EL (cell line): ENCODE data around the gene AP1S1.

Experiments used
- DNase-seq: peaks from one replicate; pipeline ENCODE4 v3.0.0-alpha.2; 2016

The AP1S1 gene

DNA sequence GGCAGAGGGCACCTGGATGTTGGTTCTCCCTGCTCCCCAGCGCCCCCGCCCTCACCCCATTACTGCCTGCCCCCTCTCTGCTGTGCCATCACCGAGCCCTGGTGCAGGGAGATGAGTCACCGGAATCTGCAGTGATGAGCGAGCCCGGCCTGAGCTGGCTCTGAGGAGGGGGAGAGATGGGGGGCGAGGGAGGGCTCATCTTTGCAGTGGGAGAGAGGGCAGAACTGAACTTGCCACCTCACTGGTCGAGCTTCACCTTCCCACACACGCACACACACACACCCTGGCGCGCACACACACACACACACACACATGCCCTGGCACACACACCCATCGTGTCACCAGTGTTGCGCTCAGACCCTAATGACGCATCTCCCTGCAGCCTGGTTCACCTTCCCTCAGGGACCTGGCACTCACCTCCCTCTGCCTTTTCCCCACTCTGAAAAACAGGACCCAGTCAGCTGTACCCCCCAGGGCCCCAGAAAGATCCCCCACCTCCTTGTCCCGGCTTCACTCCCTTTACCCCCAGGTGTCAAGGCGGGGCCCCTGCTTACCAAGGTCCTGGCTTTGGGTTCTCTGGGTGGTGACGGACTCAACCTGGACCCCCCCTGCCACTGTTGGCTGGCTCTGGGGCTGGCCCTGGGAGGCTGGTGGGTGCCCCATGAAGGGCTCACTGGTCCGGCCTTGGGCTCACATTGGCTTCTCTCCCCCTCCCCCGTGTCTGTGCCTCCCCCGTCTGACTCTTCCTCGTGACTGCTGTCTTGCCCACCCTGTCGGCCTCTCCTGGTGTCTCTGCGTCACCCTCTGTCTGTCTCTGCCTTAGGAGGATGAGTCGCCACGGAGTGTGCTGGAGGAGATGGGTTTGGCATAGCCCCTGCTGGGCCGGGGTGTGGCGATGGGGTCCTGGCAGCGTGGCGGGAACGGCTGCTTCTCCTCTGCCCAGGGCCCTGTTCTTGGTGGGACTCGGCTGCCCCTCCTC is 5.7 kb downstream of the AP1S1 start:
- peak; percentile 55 for DNase-seq

DNA sequence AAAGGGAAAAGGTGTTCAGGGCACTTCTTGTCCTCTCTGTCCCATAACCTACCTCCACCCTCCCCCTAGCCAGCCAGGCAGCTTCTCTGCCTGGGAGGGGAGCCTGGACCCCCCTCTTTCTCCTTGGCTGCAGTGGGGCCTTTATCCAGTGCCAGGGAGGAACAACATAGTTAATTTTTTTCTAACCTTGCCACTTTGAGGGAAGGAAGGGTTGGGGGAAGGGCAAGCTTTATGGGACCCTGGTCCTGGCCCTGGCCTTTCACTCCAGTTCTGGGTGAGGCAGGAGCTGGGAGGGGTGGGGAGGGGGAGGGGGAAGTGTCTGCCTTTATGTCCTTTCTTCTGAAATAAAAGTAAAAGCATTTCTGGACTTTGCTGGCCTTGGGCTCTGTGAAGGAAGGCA is 6.6 kb downstream of the AP1S1 start:
- no peak for DNase-seq

DNA sequence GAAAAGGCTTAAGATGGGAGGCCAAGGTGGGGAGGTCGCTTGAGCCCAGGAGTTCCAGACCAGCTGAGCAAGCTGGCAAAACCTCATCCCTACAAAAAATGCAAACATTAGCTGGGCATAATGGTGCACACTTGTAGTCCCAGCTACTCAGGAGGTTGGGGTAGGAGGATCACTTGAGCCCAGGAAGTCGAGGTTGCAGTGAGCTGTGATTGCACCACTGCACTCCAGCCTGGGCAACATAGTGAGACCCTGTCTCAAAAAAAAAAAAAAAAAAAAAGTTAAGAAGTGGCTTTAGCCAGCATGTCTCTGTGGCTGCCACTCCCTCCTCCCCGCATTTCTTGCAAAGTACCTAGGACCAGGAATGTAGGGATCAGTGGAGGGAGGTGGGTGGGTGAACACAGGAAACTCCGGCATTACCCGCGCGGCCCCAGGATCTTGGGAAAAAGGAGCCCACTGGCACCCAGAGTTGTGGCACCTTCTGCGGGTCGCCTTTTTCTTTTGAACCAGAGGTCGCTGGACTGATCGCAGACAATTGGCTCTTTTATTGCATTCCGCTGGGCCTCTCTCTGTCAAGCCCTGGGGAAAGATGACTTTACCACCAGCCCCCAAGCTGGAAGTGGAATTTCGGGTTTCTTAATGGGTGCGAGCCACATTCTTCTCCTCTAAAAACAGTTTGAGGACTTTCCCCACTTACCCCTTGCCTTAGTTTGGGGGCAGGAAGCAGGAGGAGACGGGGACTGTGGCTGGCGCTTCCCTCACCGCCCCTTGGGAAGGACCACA is 7.6 kb downstream of the AP1S1 start:
- no peak for DNase-seq

GRCh38 chr7:101162551-101163278 is 8.4 kb downstream of the AP1S1 start:
- peak; percentile 68 for DNase-seq

DNA sequence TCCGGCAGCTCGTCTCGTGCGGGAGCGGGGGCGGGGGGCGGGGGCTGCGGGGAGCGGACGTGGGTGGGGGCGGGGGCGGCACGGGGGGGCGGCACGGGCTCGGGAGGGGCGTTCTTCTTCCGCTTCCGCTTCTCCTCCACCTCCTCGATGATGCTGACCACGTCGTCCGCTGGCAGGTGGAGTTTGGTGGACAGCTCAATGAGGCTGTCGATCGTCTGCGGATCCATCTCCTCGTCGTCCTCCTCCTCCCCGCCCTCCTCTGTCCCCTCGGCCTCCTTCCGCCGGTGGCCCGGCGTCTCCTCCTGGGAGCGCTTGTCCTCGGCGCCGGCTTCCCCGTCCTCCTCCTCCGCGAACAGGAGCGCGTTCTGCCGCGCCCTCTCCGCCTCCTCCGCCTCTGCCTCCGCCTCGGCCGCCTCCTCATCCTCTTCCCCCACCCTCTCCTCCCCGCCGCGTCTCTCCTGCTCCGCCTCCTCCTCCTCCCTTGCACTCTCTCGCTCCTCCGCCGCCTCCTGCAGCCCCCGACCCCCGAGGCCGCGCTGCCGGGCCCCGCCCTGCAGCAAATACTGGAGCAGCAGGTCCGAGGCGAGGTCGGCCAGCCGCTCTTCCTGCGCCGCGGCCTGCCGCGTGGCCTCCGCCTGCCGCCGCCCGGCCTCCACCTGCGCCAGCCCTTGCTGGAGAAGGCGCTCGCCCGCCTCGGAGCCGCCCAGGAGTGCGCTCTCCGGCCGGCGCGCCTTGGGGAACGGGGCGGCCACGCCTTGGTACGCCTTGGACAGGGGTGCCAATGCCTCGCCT is 9.2 kb downstream of the AP1S1 start:
- DNase-seq: peak; percentile 38

DNA sequence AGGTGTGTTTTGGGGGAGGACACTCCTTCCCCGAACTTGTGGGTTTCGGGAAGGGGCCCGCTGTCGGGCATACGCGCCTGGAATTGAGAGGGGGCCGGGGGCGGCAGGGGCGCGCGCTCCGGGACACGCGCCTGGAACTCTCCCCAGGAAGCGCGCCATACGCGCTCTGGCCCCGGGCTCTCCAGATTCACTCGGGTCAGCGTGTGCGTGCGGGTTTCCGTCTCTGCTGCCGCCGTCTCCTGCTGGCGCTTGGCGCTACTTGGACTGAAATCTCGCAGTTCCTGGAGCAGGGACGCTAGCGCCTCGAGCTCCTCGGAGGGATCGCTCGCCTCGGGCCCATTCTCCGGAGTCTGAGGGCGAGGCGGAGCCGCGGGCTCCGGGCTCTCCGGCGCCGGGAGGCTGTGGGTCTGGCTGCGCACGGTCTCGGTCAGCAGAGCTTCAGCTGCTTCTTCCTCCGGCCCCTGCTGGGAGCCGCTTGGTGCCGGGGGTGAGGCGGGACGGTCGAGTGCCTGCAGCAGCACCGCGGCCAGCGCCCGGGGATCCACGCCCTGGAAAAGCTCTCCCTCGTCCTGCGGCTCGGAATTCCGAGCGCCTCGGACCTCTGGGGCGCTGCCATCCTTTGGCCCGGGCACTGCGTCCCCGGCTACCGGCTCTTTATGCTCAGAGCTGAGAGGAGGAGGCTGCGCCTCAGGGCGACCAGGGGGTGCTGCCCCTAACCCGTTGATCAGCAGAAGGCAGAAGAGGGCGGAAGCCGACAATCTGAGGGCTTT is 10.0 kb downstream of the AP1S1 start:
- peak; percentile 47 for DNase-seq

GRCh38 chr7:101165075-101165957 is 11.0 kb downstream of the AP1S1 start, which contains the start of gene VGF:
VGF (minus strand) TSS chr7:101165569; CDS start chr7:101164843, 726 bp downstream.
- peak; percentile 93 for DNase-seq

DNA sequence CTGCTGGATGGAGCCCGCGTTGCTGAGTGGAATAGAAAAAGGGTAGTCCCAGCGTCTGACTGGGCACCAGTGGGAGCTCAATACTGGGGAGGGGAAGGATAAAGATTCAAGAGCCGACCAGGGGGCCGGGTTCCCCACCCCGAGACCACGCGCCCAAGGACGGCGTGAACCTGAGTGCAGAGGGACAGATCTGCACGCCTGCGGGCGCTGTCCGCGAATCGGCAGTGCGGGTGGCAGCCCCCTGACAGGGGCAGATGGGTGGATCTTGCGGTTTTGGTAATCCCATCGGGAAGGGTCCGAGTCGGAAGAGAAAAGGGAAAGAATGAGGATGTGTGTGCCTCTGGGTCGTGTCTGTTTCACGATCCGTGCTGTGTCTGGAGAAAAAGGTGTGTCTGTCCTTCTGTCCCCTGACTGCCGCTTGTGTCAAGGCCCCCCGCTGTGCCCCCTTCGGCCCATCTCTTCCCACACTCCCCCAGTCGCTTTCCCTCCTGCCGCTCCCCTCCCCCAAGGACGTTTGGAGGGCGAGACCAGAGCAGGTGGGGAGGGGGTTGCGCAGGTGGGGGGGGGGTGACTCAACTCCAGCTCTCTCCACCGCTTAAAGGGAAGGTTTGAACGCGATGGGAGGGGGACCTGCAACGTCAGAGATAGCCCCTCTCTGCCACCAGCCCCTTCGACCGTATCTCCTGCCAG is 11.8 kb downstream of the AP1S1 start:
- DNase-seq: no peak

GRCh38 chr7:101166648-101166908 is 12.3 kb downstream of the AP1S1 start:
- no peak for DNase-seq

- DNase-seq: no peak
Measured at GRCh38 chr7:101166909-101167644, 12.8 kb downstream of the AP1S1 start.

- DNase-seq: no peak
Measured at GRCh38 chr7:101167645-101168411, 13.6 kb downstream of the AP1S1 start.

DNA sequence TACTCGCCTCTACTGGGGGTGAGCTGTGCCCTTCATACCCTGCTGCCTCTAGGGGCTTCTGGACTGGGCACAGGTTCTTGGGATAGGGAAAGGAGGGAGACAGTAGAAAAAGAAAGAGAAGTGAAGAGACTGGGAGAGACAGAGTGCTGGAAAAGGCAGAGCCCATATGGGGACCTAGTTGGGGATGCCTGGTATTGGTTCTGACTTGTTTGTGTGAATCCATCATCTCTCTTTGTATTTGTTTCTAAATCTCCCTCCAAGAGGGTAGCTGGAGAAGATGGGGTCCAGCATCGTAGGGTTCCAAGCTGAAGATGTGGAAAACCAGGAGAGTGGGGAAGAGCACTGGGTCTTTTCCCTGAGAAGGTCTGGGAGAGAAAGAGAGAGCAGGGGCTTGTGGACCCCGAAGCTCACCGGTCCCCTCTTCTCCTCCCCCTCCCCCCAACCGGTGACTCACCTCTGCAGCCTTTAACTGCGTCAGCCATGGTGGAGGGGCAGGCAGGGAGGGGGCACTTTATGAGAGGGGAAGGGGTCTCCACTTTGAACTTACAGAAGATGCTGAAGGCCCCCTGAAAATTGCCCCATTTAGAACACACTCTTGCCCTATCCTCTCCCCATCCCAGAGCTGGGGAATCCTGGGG is 14.3 kb downstream of the AP1S1 start:
- no peak for DNase-seq

- DNase-seq: no peak
Measured at GRCh38 chr7:101169110-101169837, 15.0 kb downstream of the AP1S1 start.

DNA sequence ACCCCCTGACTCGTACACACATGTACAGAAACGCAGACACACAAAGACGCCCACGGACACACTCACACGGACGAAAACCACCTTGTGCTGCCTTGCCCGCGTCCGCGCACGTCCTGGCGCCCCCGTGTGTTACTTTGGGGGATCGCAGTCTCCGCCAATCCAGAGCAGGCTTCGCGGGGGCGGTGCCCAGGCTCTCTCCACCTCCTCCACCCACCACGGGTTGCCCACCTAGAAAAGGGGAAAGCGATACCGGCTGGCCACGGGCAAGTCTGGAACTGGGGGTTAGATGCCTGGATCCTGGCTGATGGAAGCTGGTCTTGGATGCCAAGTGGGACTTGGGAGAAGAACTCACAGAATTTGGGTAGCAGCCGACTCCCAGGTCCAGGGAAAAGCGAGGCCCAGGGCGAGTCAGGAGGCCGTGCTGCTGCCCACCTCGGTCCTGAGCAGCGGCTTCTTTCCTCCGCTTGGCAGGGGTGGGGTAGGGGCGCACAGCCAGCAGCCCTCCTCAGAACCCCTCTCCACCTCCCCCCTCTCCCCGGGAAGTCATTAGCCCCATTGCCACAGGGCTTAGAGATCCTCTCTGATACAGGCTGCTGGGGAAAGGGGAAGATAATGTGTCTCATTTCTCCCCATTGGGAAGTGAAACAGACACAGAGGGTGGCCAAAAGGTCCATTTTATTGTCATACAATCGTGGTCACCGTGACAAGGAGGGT is 15.7 kb downstream of the AP1S1 start:
- peak; percentile 54 for DNase-seq

GRCh38 chr7:101170617-101171441 is 16.6 kb downstream of the AP1S1 start:
- no peak for DNase-seq

DNA sequence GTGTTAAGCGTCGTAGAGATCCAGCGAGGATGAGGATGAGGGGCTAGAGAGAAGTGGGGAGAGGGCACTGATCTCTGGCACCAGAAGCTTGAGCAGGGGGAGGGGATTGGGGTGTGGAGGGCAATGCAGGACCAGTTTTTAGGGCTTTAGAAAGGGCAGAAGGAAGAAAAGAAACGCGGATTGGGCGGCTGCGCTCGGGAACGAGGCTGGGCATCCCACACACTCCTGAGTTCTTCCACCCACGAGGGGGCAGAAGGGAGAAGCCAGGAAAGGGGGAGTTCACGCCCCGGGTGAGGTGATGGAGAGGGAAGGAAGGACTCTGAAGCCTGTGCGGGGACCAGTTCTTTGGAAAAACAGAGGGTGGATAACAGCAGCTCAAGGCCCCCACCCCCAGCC is 17.2 kb downstream of the AP1S1 start:
- DNase-seq: no peak
